K562 (cell line): ENCODE data around the gene SLC35F5. TPM values are rescaled to one million over a fixed set of nuclear protein-coding genes. Genes with fewer than 3 reads are reported as not detected.

Experiments
- CCAR2 ChIP-seq: fragments of 200-400 bp; formaldehyde crosslinking; IDR thresholded peaks from 2 replicates; pipeline ENCODE4 v1.6.1; 2017; ENCODE audit warnings: mild to moderate bottlenecking, low read depth, low read length
- DACH1 ChIP-seq: fragments of 450-650 bp; IDR thresholded peaks from 2 replicates; pipeline ENCODE4 v1.6.1; 2018; ENCODE audit not compliant: partially characterized antibody
- ETV1 ChIP-seq: fragments of 450-650 bp; conservative IDR thresholded peaks from 2 replicates; pipeline ENCODE4 v1.6.1; 2016; ENCODE audit warnings: missing genetic modification characterization, control low read depth, low read depth, missing compliant biosample characterization
- HMBOX1 ChIP-seq: sonication (generic); IDR thresholded peaks from 2 replicates; pipeline ENCODE4 v1.6.1; 2016
- HMGN3 ChIP-seq: IDR thresholded peaks from 2 replicates; pipeline ENCODE4 v1.6.1; 2011; ENCODE audit warnings: borderline replicate concordance, low read depth, mild to moderate bottlenecking, mixed read lengths, low read length; ENCODE audit not compliant: insufficient read length; ENCODE audit errors: extremely low read depth
- MEIS2 ChIP-seq: fragments of 450-650 bp; IDR thresholded peaks from 2 replicates; pipeline ENCODE4 v1.6.1; 2014; ENCODE audit warnings: mild to moderate bottlenecking; ENCODE audit not compliant: partially characterized antibody
- PHTF2 ChIP-seq: fragments of 250-450 bp; sonication (Bioruptor Pico); IDR thresholded peaks from 2 replicates; pipeline ENCODE4 v1.5.0; 2021; ENCODE audit warnings: mild to moderate bottlenecking
- POLR2A ChIP-seq: fragments of 450-650 bp; conservative IDR thresholded peaks from 2 replicates; pipeline ENCODE4 v1.6.1; 2016
- ZBTB33 ChIP-seq: sonication (generic); formaldehyde crosslinking; IDR thresholded peaks from 2 replicates; pipeline ENCODE4 v1.8.1; 2023; ENCODE audit warnings: mild to moderate bottlenecking, missing genetic modification reagents
- ZFX ChIP-seq: sonication (generic); formaldehyde crosslinking; IDR thresholded peaks from 2 replicates; pipeline ENCODE4 v1.8.0; 2022; ENCODE audit warnings: mild to moderate bottlenecking, missing genetic modification reagents, moderate library complexity
- ZNF184 ChIP-seq: sonication (generic); formaldehyde crosslinking; IDR thresholded peaks from 2 replicates; pipeline ENCODE4 v1.5.0; 2020; ENCODE audit warnings: missing genetic modification reagents
- ZNF507 ChIP-seq: conservative IDR thresholded peaks from 2 replicates; pipeline ENCODE4 v1.6.1; 2017; ENCODE audit warnings: missing genetic modification characterization, missing compliant biosample characterization
- ZNF668 ChIP-seq: fragments of 250-450 bp; sonication (Bioruptor Pico); IDR thresholded peaks from 2 replicates; pipeline ENCODE4 v1.8.0; 2022; ENCODE audit warnings: mild to moderate bottlenecking, inconsistent platforms
- polyA plus RNA-seq, 8 experiments: library from polyadenylated mRNA; depleted of rRNA in 4 of 8; stranded (reverse) in 5 of 8; unstranded in 3 of 8; fragments of >200 nt; fragmentation: Nextera tagmentation in 2 of 8; fragmentation: Illumina TruSeq in 1 of 8; extraction: Ambion mirVana in 2 of 8; extraction: Trizol in 1 of 8; gene quantifications; 2 replicates each; pipeline versions ENCODE4 v1.2.1 to v1.2.3, GENCODE V29; 2011 to 2014; ENCODE audit warnings: inconsistent platforms in 1 of 8, missing spikeins in 1 of 8
- total RNA-seq, 7 experiments: library from RNA; depleted of rRNA in 6 of 7; stranded (reverse); fragments of >200 nt in 6 of 7; fragmentation: Illumina TruSeq in 2 of 7; extraction: Trizol in 2 of 7; gene quantifications; 2 replicates each; pipeline versions ENCODE4 v1.2.1 to v1.2.3, GENCODE V29; 2011 to 2021; ENCODE audit warnings: low replicate concordance in 1 of 7
- TF ChIP-seq, protein P1 (sequence below): fragments of 150-350 bp; conservative IDR thresholded peaks from 2 replicates; pipeline ENCODE4 v1.6.1; 2014; ENCODE audit warnings: low read length
- TF ChIP-seq, protein P2 (sequence below), 2 experiments: fragments of 450-650 bp in 1 of 2; sonication (generic) in 1 of 2; formaldehyde crosslinking; conservative IDR thresholded peaks; 2 replicates each; pipeline versions ENCODE4 v1.4.0 to v1.8.1; 2020 to 2022; ENCODE audit warnings: mild to moderate bottlenecking in 1 of 2, missing genetic modification reagents in 1 of 2
- TF ChIP-seq, protein P3 (sequence below): fragments of 450-650 bp; IDR thresholded peaks from 2 replicates; pipeline ENCODE4 v1.6.1; 2016; ENCODE audit warnings: mild to moderate bottlenecking
- TF ChIP-seq, protein P4 (sequence below): sonication (generic); formaldehyde crosslinking; IDR thresholded peaks from 2 replicates; pipeline ENCODE4 v1.8.0; 2022; ENCODE audit warnings: mild to moderate bottlenecking, missing genetic modification reagents

Gene SLC35F5
- total and polyA plus RNA-seq, 9 of the 15 experiments (the other 6 are each of a cell fraction or from before 2014, with no cell fraction given) = 4.9 to 50.7 (median 30.5) TPM

DNA sequence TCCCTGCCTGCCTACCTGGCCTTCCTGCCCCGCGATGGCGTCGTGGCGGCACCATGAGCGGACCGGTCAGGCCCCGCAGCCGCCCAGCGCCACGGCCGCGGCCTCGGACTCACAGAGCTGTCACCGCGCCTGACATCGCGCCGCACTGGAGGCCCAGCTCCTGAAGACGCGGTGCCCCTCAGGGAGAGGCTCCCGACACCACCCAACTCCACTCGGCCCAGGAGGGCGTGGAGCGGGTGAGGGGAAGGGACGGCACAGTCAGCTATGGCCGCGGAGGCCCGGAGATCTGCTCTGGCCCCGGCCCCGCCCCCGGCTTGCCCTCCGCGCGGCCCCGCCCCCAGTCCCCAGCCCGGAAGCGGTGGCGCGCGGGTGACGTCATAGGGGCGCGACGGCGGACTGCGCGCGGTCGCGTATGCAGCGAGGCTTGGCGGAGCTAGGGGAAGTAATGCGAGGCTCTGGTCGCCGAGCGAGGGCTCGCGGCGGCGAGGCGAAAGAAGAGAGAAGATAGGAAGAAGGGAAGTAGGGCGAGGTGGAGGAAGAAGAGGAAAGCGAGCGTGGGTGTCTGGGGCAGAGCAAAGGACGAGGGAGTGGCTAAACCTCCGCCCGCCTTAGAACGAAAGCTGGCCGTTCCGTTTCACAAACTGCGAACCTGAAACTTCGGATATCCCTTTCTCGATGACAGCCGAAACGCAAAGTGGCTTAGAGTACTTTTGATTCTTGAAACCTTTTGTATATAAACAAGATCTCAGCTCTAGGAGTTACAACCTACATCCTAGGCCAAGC is at the start of gene SLC35F5 (continued):
- TF ChIP-seq MEIS2 = no peak
- TF ChIP-seq ETV1 = peak; percentile 61
- TF ChIP-seq, protein P1, sequence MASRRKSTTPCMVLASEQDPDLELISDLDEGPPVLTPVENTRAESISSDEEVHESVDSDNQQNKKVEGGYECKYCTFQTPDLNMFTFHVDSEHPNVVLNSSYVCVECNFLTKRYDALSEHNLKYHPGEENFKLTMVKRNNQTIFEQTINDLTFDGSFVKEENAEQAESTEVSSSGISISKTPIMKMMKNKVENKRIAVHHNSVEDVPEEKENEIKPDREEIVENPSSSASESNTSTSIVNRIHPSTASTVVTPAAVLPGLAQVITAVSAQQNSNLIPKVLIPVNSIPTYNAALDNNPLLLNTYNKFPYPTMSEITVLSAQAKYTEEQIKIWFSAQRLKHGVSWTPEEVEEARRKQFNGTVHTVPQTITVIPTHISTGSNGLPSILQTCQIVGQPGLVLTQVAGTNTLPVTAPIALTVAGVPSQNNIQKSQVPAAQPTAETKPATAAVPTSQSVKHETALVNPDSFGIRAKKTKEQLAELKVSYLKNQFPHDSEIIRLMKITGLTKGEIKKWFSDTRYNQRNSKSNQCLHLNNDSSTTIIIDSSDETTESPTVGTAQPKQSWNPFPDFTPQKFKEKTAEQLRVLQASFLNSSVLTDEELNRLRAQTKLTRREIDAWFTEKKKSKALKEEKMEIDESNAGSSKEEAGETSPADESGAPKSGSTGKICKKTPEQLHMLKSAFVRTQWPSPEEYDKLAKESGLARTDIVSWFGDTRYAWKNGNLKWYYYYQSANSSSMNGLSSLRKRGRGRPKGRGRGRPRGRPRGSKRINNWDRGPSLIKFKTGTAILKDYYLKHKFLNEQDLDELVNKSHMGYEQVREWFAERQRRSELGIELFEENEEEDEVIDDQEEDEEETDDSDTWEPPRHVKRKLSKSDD = no peak
- TF ChIP-seq ZFX (CRISPR knock-in tag) = peak; percentile 99
- peak; percentile 98 for TF ChIP-seq POLR2A
- TF ChIP-seq ZBTB33 (CRISPR knock-in tag) = peak; percentile 71
- no peak for TF ChIP-seq CCAR2
- no peak for TF ChIP-seq ZNF668
- TF ChIP-seq, protein P2, sequence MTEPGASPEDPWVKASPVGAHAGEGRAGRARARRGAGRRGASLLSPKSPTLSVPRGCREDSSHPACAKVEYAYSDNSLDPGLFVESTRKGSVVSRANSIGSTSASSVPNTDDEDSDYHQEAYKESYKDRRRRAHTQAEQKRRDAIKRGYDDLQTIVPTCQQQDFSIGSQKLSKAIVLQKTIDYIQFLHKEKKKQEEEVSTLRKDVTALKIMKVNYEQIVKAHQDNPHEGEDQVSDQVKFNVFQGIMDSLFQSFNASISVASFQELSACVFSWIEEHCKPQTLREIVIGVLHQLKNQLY (CRISPR knock-in tag; conservative IDR thresholded peaks at IDR 0.05) = no peak
- TF ChIP-seq, protein P3, sequence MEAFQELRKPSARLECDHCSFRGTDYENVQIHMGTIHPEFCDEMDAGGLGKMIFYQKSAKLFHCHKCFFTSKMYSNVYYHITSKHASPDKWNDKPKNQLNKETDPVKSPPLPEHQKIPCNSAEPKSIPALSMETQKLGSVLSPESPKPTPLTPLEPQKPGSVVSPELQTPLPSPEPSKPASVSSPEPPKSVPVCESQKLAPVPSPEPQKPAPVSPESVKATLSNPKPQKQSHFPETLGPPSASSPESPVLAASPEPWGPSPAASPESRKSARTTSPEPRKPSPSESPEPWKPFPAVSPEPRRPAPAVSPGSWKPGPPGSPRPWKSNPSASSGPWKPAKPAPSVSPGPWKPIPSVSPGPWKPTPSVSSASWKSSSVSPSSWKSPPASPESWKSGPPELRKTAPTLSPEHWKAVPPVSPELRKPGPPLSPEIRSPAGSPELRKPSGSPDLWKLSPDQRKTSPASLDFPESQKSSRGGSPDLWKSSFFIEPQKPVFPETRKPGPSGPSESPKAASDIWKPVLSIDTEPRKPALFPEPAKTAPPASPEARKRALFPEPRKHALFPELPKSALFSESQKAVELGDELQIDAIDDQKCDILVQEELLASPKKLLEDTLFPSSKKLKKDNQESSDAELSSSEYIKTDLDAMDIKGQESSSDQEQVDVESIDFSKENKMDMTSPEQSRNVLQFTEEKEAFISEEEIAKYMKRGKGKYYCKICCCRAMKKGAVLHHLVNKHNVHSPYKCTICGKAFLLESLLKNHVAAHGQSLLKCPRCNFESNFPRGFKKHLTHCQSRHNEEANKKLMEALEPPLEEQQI = no peak
- TF ChIP-seq ZNF184 = no peak
- TF ChIP-seq PHTF2 (CRISPR knock-in tag) = no peak
- TF ChIP-seq DACH1 = no peak
- TF ChIP-seq HMBOX1 = no peak
- TF ChIP-seq HMGN3 = no peak
- no peak for TF ChIP-seq ZNF507 (tag)
- TF ChIP-seq, protein P4, sequence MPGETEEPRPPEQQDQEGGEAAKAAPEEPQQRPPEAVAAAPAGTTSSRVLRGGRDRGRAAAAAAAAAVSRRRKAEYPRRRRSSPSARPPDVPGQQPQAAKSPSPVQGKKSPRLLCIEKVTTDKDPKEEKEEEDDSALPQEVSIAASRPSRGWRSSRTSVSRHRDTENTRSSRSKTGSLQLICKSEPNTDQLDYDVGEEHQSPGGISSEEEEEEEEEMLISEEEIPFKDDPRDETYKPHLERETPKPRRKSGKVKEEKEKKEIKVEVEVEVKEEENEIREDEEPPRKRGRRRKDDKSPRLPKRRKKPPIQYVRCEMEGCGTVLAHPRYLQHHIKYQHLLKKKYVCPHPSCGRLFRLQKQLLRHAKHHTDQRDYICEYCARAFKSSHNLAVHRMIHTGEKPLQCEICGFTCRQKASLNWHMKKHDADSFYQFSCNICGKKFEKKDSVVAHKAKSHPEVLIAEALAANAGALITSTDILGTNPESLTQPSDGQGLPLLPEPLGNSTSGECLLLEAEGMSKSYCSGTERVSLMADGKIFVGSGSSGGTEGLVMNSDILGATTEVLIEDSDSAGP (CRISPR knock-in tag) = no peak
